CD4-positive, alpha-beta T cell (primary cell): ENCODE data around the gene P2RY13. TPM values are rescaled to one million over a fixed set of nuclear protein-coding genes. Genes with fewer than 3 reads are reported as not detected.

ENCODE experiments used
- ATAC-seq: fragments of 200-7000 bp; cut with Tn5 transposase; one replicate; pipeline ENCODE4 v1.10.0; 2022; ENCODE audit warnings: mild to moderate bottlenecking; ENCODE audit not compliant: poor library complexity
- CTCF ChIA-PET: fragments of 350-600 bp; sonication (Branson Sonifier 250); formaldehyde crosslinking; loops from one replicate; lab custom pipeline; 2021; ENCODE audit warnings: antibody characterized with exemption, inconsistent platforms; lab: Charles Lee
- POLR2A ChIA-PET: fragments of 350-600 bp; sonication (Branson Sonifier 250); formaldehyde crosslinking; loops from one replicate; lab custom pipeline; 2021; ENCODE audit warnings: antibody characterized with exemption, inconsistent platforms; lab: Charles Lee
- DNase-seq, 14 experiments: peaks; one replicate each; pipeline ENCODE4 v3.0.0-alpha.2; 2013 to 2020; ENCODE audit warnings: mixed read lengths in 2 of 14
- H3K27ac ChIP-seq, 2 donors: one replicate each; pipeline versions ENCODE4 v1.5.1 to v1.7.0; 2013; ENCODE audit warnings: low read length in 2 of 2, low read depth in 1 of 2, mild to moderate bottlenecking in 1 of 2
- H3K27me3 ChIP-seq, 2 experiments: 1 replicate in 1 of 2; 2 replicates in 1 of 2; pipeline versions ENCODE4 v1.6.1 to v1.7.0; 2013; ENCODE audit warnings: low read length in 2 of 2, control low read depth in 1 of 2, mild to moderate bottlenecking in 1 of 2, moderate library complexity in 1 of 2; ENCODE audit not compliant: insufficient read depth in 2 of 2, control insufficient read depth in 1 of 2
- H3K36me3 ChIP-seq: one replicate; pipeline ENCODE4 v1.6.1; 2013; ENCODE audit warnings: low read length, control low read depth; ENCODE audit not compliant: insufficient read depth
- H3K4me1 ChIP-seq: one replicate; pipeline ENCODE4 v1.6.1; 2013; ENCODE audit warnings: low read length, control low read depth; ENCODE audit not compliant: insufficient read depth
- H3K4me3 ChIP-seq: one replicate; pipeline ENCODE4 v1.5.1; 2013; ENCODE audit warnings: mild to moderate bottlenecking, low read length, moderate library complexity
- H3K9me3 ChIP-seq, 2 experiments: 1 replicate in 1 of 2; 2 replicates in 1 of 2; pipeline versions ENCODE4 v1.6.1 to v1.7.0; 2013; ENCODE audit warnings: low read length in 2 of 2, mild to moderate bottlenecking in 2 of 2, control low read depth in 1 of 2, moderate library complexity in 1 of 2; ENCODE audit not compliant: control insufficient read depth in 1 of 2, insufficient read depth in 1 of 2
- H3K27ac Mint-ChIP-seq: one replicate; pipeline ENCODE4 v1.8.0; 2020; ENCODE audit warnings: mixed read lengths
- H3K27me3 Mint-ChIP-seq: one replicate; pipeline ENCODE4 v1.8.0; 2021; ENCODE audit warnings: mixed read lengths
- H3K36me3 Mint-ChIP-seq: one replicate; pipeline ENCODE4 v1.8.0; 2021; ENCODE audit warnings: low read depth, mixed read lengths
- H3K4me1 Mint-ChIP-seq: one replicate; pipeline ENCODE4 v1.8.0; 2021; ENCODE audit warnings: low read depth, mixed read lengths
- H3K4me3 Mint-ChIP-seq: one replicate; pipeline ENCODE4 v1.8.0; 2020; ENCODE audit warnings: mild to moderate bottlenecking, mixed read lengths
- H3K9me3 Mint-ChIP-seq: one replicate; pipeline ENCODE4 v1.8.0; 2020; ENCODE audit warnings: mixed read lengths
- CTCF ChIP-seq: fragments of 200-600 bp; IDR thresholded peaks from one replicate; pipeline ENCODE4 v1.8.0; 2022; ENCODE audit warnings: antibody characterized with exemption, mild to moderate bottlenecking
- intact Hi-C, 2 experiments: fragments of 100-400 bp; cut with DNase I in 1 of 2; cut with micrococcal nuclease in 1 of 2; formaldehyde crosslinking; loops; one replicate each; pipeline versions ENCODE4 v1.15.1 to v1.9.0; 2023 to 2025; cut with DNase I, micrococcal nuclease
- total RNA-seq, 174 experiments: library from RNA in 2 of 174; stranded (reverse) in 2 of 174; gene quantifications; one replicate each; pipeline ENCODE4 v1.2.3 and lab custom pipeline; 2021 to 2026

Gene P2RY13
- total RNA-seq, 2 experiments from 2014 or later: 0.08 TPM; not detected in 1

GRCh38 chr3:151307583-151308488, 21.5 kb downstream of the P2RY13 start:
- Mint-ChIP-seq H3K4me1 (peaks cover 5% of the 10 kb centered on the region), H3K36me3 (no peaks in the 10 kb centered on the region), H3K9me3 (no peaks in the 10 kb centered on the region), H3K27ac (no peak overlapping the region), H3K4me3 (no peak overlapping the region), H3K27me3 (peaks cover 4% of the 10 kb centered on the region)
- ATAC-seq (no peak), DNase-seq (no peak)
- no peaks in the 10 kb centered on the region for H3K36me3 ChIP-seq
- intact Hi-C loops: no loop called here
- H3K9me3 ChIP-seq: no peaks in the 10 kb centered on the region
- peaks cover 4% of the 10 kb centered on the region for H3K4me1 ChIP-seq
- H3K27ac ChIP-seq: no peak overlapping the region
- TF ChIP-seq CTCF: no peak
- H3K4me3 ChIP-seq: no peak overlapping the region
- CTCF ChIA-PET: no interaction called here
- no peaks in the 10 kb centered on the region for H3K27me3 ChIP-seq
- POLR2A ChIA-PET: no interaction called here

- H3K27me3 ChIP-seq: no peaks in the 10 kb centered on the region
- DNase-seq: no peak
- no peak overlapping the region for H3K27ac ChIP-seq
- H3K27ac Mint-ChIP-seq: no peak overlapping the region
- H3K4me3 ChIP-seq: no peak overlapping the region
- ChIA-PET CTCF (no interaction called here), POLR2A (no interaction called here)
- peaks cover 4% of the 10 kb centered on the region for H3K4me1 ChIP-seq
- no peaks in the 10 kb centered on the region for H3K36me3 ChIP-seq
- intact Hi-C loops: no loop called here
- H3K27me3 Mint-ChIP-seq: peaks cover 8% of the 10 kb centered on the region
- H3K9me3 ChIP-seq: no peaks in the 10 kb centered on the region
- H3K9me3 Mint-ChIP-seq: no peaks in the 10 kb centered on the region
- TF ChIP-seq CTCF: no peak
- no peak overlapping the region for H3K4me3 Mint-ChIP-seq
- no peak for ATAC-seq
- H3K36me3 Mint-ChIP-seq: no peaks in the 10 kb centered on the region
- H3K4me1 Mint-ChIP-seq: peaks cover 5% of the 10 kb centered on the region
Observed at GRCh38 chr3:151307131-151307530, 22.2 kb downstream of the P2RY13 start.

- H3K36me3 ChIP-seq: no peaks in the 10 kb centered on the region
- H3K4me3 ChIP-seq: no peak overlapping the region
- ATAC-seq (no peak), DNase-seq (no peak)
- H3K27ac ChIP-seq: no peak overlapping the region
- Mint-ChIP-seq H3K27ac (no peak overlapping the region), H3K4me1 (peaks cover 5% of the 10 kb centered on the region), H3K4me3 (no peak overlapping the region), H3K9me3 (no peaks in the 10 kb centered on the region), H3K27me3 (peaks cover 8% of the 10 kb centered on the region), H3K36me3 (no peaks in the 10 kb centered on the region)
- ChIA-PET CTCF (no interaction called here), POLR2A (no interaction called here)
- H3K4me1 ChIP-seq: peaks cover 4% of the 10 kb centered on the region
- H3K27me3 ChIP-seq: no peaks in the 10 kb centered on the region
- TF ChIP-seq CTCF: no peak
- no peaks in the 10 kb centered on the region for H3K9me3 ChIP-seq
- intact Hi-C loops: no loop called here
Observed at GRCh38 chr3:151306168-151306810, 23.1 kb downstream of the P2RY13 start.
